Measurements from ENCODE around the gene PPP2R1B.

PPP2R1B gene

GRCh38 chr11:111680486-111681175 is 85.6 kb downstream of the PPP2R1B start:
- TF ChIP-seq EZH2phosphoT487 (conservative IDR thresholded peaks at IDR 0.05; ENCODE audit: low read length) (no peak), CTCF (IDR thresholded peaks at IDR 0.05; ENCODE audit: insufficient read depth, low read length, poor library complexity, severe bottlenecking) (no peak)
- H3K4me3 ChIP-seq (ENCODE audit: insufficient read depth, low read length, poor library complexity, severe bottlenecking) = no peak overlapping the region
- no peaks in the 10 kb centered on the region for H3K79me2 ChIP-seq (ENCODE audit: insufficient read depth, low read length)
- H3K27me3 ChIP-seq (ENCODE audit: low read length) = no peaks in the 10 kb centered on the region
- H3K9me2 ChIP-seq (replicated peaks; ENCODE audit: insufficient read depth, low read length) = no peaks in the 10 kb centered on the region
- H3K9me3 ChIP-seq (ENCODE audit: insufficient read depth, low read length) = no peaks in the 10 kb centered on the region
- no peaks in the 10 kb centered on the region for H3F3A ChIP-seq (ENCODE audit: insufficient read depth)
- no peaks in the 10 kb centered on the region for H3K36me3 ChIP-seq (ENCODE audit: low read length)
- H4K20me1 ChIP-seq (ENCODE audit: low read depth, low read length) = no peaks in the 10 kb centered on the region
- H3K9ac ChIP-seq (ENCODE audit: low read length) = no peak overlapping the region
- H3K27ac ChIP-seq (ENCODE audit: low read depth, low read length) = no peak overlapping the region
- no peak overlapping the region for H3K4me2 ChIP-seq (ENCODE audit: low read depth, low read length, poor library complexity, severe bottlenecking)
- H2AFZ ChIP-seq (ENCODE audit: low read depth, low read length, severe bottlenecking) = no peak overlapping the region

Measured in SU-DHL-6 (cell line).